ENCODE results near the gene NCK2. TPM values are rescaled to one million over a fixed set of nuclear protein-coding genes. Genes with fewer than 3 reads are reported as not detected.

NCK2 gene
- total RNA-seq, 1 experiment from 2014 or later: 49.2 TPM

- no peaks in the 10 kb centered on the region for H3K27me3 Mint-ChIP-seq (ENCODE audit: low read depth)
- H3K9me3 Mint-ChIP-seq: peaks cover 3 to 15% of the 10 kb centered on the region in 2 experiments
- no peak overlapping the region for H2BK120ac ChIP-seq (ENCODE audit: low read depth, low read length, poor library complexity, severe bottlenecking)
- no peak overlapping the region for H2BK15ac ChIP-seq (ENCODE audit: low read depth, low read length)
- H3K18ac ChIP-seq (ENCODE audit: insufficient read length, low read depth, low read length): no peak overlapping the region
- H3K4me2 ChIP-seq (ENCODE audit: insufficient read depth, insufficient read length, low read length): no peak overlapping the region
- H3K4me1 Mint-ChIP-seq: peaks cover 59 to 67% of the 10 kb centered on the region in 2 experiments
- H3K4ac ChIP-seq (ENCODE audit: low read depth, low read length): no peak overlapping the region
- H3K27ac Mint-ChIP-seq: peak overlapping the region; percentile 3 to 28 (median 13); a peak in 3 of 7 replicates
- no peaks in the 10 kb centered on the region for H4K20me1 ChIP-seq (ENCODE audit: control insufficient read depth, insufficient read depth, insufficient read length)
- no peak overlapping the region for H3K56ac ChIP-seq (ENCODE audit: insufficient read length, low read depth, low read length)
- H4K91ac ChIP-seq (ENCODE audit: insufficient read length, low read depth, low read length): no peak overlapping the region
- no peak overlapping the region for H3K14ac ChIP-seq (ENCODE audit: insufficient read depth, low read length)
- H3K79me1 ChIP-seq (ENCODE audit: insufficient read depth, low read depth, low read length, poor library complexity, severe bottlenecking): peaks cover 5% of the 10 kb centered on the region
- peaks cover 2 to 12% (median 4%) of the 10 kb centered on the region in 3 experiments for H3K36me3 Mint-ChIP-seq (ENCODE audit: insufficient read depth in 1 of 3, low read depth in 3 of 3)
- H2AFZ ChIP-seq (ENCODE audit: low read length): no peak overlapping the region
- H3K23ac ChIP-seq (ENCODE audit: insufficient read length, low read depth, low read length): no peak overlapping the region
- no peak for DNase-seq
- H4K5ac ChIP-seq (ENCODE audit: insufficient read length, low read depth, low read length): no peak overlapping the region
- H3K79me2 ChIP-seq (ENCODE audit: insufficient read depth, low read length): peaks cover 12% of the 10 kb centered on the region; the same call in 1 of the 2 replicates
- no peaks in the 10 kb centered on the region for H3K23me2 ChIP-seq (ENCODE audit: insufficient read length, low read depth, low read length, poor library complexity, severe bottlenecking)
- H2BK12ac ChIP-seq (ENCODE audit: insufficient read length, low read depth, low read length): no peak overlapping the region
- H2AK5ac ChIP-seq (ENCODE audit: insufficient read length, low read length): no peak overlapping the region
- no peak overlapping the region for H2BK5ac ChIP-seq (ENCODE audit: insufficient read length, low read length)
- WGBS (ENCODE audit: extremely low coverage, insufficient read length, low lambda C conversion rate): no CpG with 5 or more reads among the region's 4 CpGs
- no peak overlapping the region for H3K27ac ChIP-seq (ENCODE audit: insufficient read length, low read depth, low read length)
- peaks cover 11% of the 10 kb centered on the region; the same call in 1 of the 2 replicates for H3K4me1 ChIP-seq (ENCODE audit: insufficient read depth, low read length)
- H4K8ac ChIP-seq (replicated peaks; ENCODE audit: insufficient read length, low read depth, low read length): no peak overlapping the region
- H2BK20ac ChIP-seq (ENCODE audit: low read depth, low read length, poor library complexity, severe bottlenecking): no peak overlapping the region
- H3K9me3 ChIP-seq (ENCODE audit: control insufficient read depth, low read depth, low read length): no peaks in the 10 kb centered on the region
- TF ChIP-seq CTCF (conservative IDR thresholded peaks at IDR 0.05): no peak
- no peaks in the 10 kb centered on the region for H3K27me3 ChIP-seq (ENCODE audit: insufficient read depth, low read length)
- H3K4me3 Mint-ChIP-seq: no peak overlapping the region
- H3K9ac ChIP-seq (ENCODE audit: extremely low read depth, insufficient read length, low read length): no peak overlapping the region
- H3T11ph ChIP-seq (ENCODE audit: low read length): no peak overlapping the region
Observed at GRCh38 chr2:105839793-105840192, 95.1 kb downstream of the NCK2 start.
